DMS153 (cell line): ENCODE results near the gene DENND11.

ENCODE experiments used
- DNase-seq: peaks from one replicate; lab custom pipeline; 2025; lab: John Stamatoyannopoulos, UW

Gene DENND11, protein sequence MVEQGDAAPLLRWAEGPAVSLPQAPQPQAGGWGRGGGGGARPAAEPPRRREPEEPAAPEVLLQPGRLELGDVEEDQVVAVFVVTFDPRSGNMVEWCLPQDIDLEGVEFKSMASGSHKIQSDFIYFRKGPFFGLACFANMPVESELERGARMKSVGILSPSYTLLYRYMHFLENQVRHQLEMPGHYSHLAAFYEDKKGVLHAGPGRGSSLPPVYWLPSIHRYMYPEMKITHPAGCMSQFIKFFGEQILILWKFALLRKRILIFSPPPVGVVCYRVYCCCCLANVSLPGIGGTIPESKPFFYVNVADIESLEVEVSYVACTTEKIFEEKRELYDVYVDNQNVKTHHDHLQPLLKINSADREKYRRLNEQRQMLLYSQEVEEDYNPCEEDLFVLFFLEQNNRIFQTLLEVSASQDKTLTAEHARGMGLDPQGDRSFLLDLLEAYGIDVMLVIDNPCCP

DNA sequence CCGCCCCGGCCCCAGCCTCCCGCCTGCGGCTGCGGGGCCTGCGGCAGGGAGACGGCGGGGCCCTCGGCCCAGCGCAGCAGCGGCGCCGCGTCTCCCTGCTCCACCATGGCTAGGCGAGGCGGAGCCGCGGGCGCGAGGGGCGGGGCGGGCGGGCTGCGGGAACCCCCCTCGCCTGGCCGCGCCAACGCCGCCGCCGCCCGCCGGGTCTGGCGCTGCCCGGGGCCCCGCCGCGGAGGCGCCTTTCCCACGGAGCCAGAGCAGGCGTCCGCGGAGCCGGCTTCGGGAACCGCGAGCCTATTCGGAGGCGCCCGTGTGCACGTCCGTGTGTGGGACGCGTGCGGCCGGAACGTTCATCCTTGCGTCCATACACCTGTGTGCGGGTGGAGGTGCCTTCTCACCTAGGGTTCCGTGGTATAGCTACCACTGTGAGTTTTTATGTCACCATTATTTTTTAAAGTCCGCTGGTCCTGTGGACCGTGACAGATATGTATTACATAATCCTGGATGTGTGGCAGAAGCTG lies at the start of gene DENND11:
Gene DENND11, minus strand, starts transcription at position 120 of the 521 bp plus-strand sequence. Its CDS starts 13 bp downstream, at position 107.
- DNase-seq = peak; percentile 19

DNA sequence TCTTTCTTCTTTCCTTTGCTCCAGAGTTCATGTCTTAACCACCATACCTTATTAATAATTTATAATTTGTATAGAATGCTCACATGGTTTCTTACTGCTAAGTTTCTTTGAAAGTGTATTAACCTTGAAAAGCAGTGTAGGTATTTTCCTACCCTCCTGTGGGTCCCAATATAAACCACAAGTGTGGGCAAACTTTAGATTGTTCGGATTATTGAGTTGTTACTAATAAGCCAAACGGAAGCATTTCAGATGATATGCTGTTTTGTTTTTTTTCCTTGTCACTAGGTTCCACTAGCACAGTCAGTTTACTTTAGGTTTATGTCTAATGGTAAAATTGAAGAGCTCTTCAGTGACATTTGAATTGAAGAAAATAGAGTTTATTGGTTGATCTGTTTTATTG lies 46.4 kb upstream of the DENND11 start:
- no peak for DNase-seq

DNA sequence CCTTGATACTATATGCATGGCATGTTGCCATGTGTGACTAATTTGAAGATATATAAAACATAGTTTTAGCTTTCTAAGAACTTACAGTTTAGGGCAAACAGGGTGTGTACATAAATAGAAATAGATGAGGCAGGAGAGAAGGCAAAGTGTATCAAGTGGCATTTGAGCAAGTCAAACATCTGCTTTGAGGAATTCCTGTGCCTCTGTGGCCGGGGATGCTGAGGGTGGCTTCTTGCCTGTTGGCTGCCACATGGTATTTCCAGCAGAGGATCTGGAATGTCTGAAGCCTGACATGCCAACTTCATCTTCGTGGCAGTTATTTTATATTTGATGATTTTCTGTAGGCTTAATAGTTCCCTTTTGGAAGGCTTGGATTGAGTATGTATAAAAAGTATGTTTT lies 42.2 kb upstream of the DENND11 start:
- no peak for DNase-seq

DNA sequence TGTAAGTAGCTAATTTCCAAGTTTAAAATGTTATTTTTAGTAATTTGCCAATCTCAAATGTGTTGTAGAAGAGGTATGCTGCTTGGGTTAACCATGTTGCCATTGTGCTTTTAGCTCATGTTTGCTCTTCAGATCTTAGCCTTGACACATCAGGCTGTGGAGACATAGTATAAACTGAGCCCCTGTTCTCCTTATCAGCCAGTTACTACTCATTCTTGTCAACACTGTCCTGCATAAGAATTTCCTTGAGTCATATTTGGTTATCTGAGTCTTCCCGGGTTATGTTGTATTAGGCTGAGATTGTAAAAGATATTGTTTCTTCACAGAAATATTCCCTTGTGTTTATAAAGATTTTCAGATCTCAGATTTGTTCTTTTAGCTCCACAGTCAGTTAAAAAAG lies 40.3 kb upstream of the DENND11 start:
- DNase-seq = no peak

DNA sequence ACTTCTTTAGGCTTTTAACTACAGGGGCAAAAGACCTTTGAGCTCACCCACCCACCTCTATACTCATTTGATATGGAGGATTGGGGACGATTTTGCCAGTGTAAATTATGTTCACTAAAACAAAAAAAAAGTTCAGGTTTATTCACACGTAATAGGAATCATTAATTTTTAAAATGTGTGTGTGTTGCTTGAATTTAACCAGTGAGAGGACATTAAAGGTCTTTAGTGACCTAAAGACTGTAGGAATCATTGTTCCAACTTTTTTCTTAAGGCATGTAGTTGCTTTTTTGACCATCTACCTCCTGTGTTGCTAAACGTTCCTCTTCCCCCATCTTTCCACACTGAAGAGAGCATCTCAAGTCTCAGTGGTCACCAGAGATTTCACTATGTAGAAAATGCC lies 37.3 kb upstream of the DENND11 start:
- no peak for DNase-seq

DNA sequence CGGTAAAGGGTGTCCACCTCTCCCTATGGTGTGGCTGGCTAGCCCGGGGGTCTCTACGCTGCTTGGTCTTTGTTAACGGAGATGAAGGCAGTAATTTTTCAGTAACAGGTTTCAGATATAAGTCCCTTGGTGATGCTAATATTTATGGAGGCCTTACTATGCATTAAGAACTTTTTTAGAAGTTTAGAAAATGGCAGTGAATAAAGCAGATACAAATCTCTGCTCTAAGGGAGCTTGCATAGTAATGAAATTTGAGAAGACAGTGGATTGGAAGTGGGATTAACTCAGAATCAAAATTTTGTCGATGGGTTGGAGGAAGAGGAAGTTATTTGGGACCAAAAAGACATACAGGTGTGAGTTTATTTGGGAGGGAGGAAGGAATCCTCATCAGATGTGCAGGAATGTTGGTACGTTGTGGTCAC lies 36.6 kb upstream of the DENND11 start:
- DNase-seq = peak; percentile 46

DNA sequence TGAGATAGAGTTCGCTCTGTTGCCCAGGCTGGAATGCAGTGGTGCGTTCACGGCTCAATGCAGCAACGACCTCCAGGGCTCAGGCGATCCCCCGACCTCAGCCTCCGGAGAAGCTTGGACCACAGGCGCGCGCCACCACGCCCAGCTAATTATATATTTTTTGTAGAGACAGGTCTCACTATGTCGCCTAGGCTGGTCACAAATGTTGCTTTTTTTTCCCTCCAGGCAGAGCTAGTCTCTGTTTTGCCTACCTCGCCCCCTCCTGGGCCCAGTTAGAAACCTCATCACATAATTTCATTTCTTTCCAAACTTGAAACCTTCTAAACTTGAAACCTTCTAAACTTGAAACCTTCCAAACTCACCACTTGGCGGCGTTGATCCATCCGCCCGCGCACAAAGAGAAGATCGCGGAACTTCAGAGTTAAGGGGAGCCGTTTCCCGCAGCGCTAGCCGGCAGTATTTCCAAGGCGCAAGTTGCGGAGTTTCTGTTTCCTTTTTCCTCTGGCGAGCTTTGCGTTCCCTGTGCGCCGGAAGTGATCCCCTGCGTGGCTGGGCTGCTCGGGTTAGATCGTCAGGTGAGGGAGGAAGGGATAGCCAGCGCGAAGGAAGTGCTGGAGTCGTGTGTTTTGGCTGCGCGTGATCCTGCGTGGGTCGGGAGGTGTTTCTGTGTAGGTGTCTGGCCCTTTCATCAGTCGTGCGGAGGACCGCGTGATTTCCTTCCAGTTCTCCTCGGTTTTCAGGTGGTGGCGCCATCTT lies 36.0 kb upstream of the DENND11 start, which contains the start of gene SSBP1:
Gene SSBP1, plus strand, starts transcription at position 523 of the 756 bp plus-strand sequence. CDS start 809 bp downstream, outside the sequence.
- peak; percentile 91 for DNase-seq

DNA sequence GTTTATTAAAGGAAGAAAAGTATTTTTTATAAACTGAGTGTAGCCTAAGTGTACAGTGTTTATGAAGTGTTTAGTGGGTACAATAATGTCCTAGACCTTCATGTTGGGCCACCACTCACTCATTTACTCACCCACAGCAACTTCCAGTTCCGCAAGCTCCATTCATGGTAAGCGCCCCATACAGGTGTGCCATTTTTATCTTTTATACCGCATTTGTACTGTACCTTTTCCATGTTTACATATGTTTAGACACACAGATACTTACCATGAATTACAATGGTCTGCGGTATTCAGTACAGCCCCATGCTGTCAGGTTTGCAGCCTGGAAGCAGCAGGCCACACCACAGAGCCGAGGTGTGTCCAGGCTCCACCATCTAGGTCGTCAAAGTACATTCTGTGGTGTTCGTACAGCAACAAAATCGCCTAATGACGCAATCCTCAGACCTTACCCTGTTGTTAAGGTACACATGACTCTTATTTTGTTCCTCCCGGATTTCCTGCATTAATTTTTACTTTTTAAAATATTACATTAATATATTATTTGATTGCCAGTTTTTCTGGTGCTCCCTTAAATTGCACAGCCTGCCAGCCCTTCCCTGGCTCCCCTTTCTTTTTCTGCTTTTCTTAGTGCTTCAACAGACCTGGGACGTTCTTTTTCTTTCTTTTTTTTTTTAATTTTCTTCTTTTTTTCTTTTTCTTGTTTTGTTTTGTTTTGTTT lies 35.3 kb upstream of the DENND11 start:
- peak; percentile 27 for DNase-seq

DNA sequence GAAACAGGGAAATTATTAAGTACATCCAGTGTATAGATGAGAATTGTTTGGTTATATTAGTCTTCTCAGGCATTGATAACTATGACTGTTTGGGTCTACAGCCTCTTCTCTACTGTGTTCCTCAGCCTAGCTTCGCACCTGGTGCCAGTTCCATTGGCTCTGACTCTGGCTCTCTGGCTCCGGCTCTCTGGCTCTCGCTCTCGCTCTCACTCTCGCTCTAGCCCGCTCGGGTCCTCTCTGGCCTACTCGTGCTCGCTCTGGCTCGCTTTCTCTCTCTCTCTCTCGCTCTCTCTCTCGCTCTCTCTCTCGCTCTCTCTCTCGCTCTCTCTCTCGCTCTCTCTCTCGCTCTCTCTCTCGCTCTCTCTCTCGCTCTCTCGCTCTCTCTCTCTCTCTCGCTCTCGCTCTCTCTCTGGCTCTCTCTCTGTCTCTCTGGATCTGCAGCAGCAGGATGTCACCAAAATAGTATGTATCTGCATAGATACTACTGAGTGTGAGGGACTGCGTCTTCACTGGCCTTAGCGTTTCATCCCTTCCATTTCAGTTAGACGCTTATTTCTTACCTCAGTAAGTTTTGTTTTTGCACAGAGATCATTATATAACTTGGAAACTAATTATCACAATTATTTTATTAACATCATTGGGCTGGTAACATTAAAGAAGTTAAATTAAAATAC lies 29.6 kb upstream of the DENND11 start:
- DNase-seq = no peak

DNA sequence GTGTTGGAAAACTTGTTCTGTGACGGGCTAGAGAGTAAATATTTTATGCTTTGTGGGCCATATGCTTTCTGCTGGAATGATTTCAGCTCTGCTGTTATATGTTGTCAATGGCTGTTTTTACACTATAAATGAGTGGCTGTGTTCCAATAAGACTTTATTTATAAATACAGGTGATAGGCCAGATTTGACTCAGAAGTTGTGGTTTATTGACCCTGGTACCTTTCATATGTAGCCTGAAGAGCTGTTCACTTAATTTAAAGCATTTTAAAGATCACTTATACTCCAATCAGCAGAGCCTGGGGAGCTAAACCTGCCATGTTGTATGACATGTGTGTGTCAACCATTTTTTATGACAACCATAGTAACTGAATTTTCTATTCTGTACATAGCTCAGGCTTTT lies 27.1 kb upstream of the DENND11 start:
- DNase-seq = no peak

DNA sequence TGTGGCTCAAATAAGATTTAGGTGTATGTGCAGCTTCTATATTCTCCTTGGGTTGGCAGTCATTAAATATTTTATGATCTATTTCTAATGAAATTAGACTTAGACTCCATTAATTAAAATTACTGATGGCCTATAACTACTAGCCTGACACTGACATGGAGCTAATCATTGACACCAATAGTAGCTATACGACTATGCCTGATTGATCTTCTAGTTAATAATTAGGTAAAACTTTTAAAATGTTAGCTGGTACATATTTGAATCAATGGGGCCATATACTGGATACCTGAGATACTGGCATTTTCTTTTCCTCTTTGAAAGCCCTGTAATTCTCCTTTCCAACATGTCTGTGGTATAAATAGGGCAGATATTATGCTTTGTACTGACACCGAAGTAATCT lies 20.6 kb upstream of the DENND11 start:
- no peak for DNase-seq

DNA sequence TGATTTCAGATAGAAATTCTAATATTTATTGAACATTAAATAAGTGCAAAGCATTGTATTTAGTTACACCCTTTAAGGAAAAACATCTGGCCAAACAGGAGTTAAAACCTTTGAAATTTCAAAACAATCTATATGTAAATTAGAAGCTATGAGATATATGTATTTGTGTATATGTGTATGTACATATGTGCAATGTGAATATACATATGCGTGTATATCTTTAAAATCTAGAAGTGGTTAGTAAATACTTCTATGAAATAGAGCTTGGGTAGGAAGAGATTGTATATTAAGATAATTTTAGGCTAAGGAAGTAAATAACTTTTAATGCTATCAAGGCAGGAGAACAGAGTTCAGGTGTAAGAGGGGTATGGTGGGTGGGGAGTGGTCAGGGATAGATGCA lies 15.5 kb upstream of the DENND11 start:
- no peak for DNase-seq

DNA sequence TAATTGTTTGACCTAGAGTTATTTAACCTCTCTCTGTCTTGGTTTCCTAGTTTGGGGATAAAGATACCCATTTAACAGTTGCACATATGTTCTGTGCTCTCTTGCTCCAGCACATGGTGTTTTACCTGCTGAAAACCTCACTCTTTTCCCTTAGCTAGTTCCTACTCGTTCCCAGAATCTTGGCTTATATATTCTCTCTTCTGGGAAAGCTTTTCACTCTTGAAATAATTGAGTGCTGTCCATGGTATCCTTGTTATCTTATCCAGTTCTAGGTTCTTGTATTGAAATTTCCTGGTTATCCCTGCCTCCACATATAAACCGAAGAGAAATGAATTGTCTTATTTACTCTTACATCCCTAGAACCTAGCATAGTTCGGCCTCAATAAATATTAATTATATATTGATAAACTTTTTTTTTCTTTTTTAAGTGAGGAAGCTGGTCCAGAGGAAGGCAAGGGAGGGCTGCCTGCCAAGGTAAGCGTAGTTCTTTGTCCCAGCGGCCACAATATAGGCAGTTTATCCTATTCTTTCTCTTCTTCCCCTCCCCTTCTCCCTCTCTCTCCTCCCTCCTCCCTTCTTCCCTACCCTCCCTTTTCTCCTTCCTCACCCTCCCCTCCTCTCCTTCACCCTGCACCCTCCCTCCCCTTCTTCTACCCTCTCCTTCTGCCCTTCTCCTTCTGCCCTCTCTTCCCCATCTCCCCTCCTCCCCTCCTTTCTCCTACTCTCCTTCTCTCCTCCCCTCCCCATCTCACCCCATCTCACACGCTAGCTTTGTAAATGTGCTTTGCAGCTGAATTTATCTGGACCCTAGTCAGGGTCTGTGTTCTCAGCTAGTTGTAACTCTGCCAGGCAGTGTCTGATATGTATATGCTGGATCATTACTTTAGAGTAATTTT lies 14.1 kb upstream of the DENND11 start:
- DNase-seq = no peak

DNA sequence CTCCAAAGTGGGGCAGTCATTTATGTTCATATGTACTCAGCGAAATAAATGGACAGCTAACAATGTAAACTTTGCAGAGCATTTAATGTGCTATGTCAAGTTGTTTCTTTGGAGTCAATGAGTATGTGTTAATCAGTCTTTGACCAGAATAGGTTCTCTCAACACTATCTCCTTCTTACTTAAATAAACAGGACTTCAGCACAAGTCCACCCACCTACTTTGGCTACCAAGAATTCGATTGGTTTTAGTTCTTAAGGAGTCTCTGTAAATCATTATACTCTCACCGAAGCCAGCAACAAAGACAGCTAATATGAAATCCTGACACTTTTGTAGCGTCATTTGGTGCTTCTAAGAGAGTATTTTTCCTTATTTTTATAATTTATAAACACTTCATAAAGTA lies 13.1 kb upstream of the DENND11 start:
- no peak for DNase-seq

DNA sequence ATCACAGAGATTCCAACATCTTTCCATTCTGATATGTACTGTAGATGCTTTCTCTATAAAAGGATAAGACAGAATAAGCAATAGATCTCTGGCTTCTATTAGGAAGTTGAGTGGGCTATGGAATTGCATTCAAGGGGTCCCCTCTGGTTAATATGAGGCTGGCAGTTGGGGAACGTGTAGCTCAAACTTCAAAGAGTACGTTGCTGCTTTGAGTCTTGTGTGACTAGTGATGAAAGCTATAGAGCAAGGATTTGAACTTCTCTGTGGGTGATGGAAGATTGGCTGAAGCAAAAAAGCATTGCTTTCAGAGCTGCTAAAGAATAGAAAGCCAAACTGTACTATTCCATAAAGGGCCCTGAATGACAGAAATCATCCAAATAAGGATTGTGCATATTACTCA lies 12.6 kb upstream of the DENND11 start:
- DNase-seq = no peak

DNA sequence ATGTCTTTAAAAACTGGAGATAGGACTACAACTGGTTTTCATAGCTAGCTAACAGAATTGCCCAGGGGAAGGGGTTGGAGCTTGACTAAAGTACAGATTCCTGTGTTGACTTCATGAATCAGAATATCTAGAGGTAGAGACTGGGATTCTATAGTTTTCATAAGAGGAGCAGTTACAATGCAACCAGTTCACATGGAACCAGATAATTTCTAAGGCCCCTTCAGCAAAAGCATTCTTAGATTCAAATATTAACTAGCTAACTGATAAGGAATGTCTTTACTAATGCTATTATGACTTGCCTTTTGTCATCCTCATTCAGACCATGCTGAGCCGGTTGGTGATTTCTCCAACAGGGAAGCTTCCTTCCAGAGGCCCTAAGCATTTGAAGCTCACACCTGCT lies 11.9 kb upstream of the DENND11 start:
- no peak for DNase-seq

DNA sequence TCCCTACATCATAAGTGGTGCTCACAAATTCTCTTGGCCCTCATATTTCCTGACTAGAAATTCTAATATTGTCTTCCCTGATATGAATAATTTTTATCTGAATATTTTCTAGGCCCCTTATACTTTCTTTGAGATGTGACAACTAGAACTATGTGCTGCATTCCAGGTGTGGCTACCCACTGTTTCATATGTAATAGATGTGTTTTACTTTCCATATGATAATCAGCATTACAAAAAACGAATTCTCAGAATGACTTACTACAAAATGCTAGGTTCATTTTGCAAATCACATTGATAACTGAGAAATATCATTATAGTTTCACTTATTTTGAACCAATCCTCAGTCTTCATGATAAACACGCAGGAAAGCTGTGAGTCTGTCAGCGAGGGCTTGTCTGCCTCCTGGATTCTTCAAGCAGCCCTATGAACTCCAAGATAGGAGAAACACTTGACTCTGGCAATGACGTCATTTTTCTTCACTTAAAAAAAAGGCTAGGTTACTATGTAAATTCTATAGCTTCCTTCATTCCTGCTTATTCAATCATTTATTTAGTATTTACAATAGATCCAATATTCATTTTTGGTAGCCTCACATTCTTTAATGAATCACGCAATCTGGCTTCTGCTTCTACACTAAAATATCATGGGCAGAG lies 10.8 kb upstream of the DENND11 start:
- no peak for DNase-seq

DNA sequence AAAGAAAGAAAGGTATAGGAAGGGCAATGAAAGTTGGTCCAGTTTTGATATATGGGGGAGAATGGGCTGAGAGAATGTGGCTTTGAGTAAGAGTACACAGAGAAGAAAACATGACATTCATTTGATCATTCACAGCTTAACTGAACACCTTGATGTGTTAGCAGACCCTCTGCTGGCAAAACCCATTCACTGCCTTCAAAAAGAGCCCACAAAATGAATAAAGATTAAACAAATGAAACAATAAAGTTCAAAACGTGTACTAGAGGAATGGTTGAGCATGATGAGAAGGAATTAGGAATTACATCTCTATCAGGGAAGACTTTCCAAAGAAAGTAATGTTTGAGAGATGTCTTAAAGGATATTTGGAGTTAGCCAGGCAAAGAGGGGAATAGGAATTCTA lies 8.3 kb upstream of the DENND11 start:
- no peak for DNase-seq

DNA sequence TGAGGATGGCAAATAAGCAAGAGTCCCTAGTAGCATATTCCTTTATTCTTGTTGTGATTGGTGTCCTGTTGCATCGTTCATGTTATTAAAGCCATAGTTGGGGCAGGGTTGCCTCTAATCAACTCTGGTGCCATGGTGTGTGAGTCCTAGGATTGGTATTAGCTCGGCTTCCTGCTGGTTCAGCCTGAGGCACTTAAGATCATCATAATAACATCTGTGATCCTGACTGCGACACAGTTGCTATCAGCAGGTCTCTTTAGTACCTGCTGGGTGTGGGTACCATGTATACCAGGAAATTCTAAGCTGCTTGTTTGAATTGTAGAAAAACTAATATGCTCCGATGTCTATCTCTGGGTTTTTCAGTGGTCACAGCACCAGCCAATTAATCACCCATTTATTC lies 7.8 kb upstream of the DENND11 start:
- DNase-seq = no peak

DNA sequence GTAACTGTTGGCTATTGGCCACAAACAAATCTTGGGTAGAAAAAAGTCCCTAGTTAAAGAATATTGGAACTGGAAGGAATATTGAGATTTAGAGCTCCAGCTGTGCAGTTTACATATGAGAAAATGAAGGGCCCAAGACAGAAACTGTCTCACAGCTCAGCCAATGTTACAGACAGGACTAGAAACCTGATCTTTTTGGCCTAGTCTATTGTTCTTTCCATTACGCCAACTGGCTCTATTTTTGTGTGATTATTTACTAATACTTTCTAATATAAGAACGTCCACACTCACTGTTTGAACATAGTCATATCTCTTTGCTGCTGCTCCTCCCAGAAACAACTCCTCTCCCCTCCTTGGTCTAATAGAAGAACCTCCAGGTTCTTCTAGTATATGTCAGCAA lies 7.4 kb upstream of the DENND11 start:
- DNase-seq = no peak
